HEK293 (cell line): ENCODE measurements around the gene ITPR2.
"Not testable (repeated sequence)": the region's sequence is repeated elsewhere in the genome, so short reads cannot be mapped to it uniquely, and the experiment has no call there.

Source experiments
- CTCF ChIA-PET: fragments of 350-600 bp; formaldehyde crosslinking; extraction: SDS; loops from one replicate; lab custom pipeline; 2021; ENCODE audit warnings: antibody characterized with exemption; lab: Yijun Ruan, JAX
- POLR2A ChIA-PET: fragments of 300-600 bp; formaldehyde crosslinking; extraction: SDS; loops from one replicate; lab custom pipeline; 2020; ENCODE audit warnings: antibody characterized with exemption, inconsistent platforms; lab: Yijun Ruan, JAX
- H3K27ac ChIP-seq: fragments of 200-500 bp; sonication (Bioruptor generic); 2 replicates; pipeline ENCODE4 v1.5.1; 2014; ENCODE audit warnings: low read depth, low read length, control low read depth, inconsistent platforms; ENCODE audit errors: extremely low read depth
- H3K36me3 ChIP-seq, 2 experiments: fragments of 200-500 bp in 1 of 2; sonication (Bioruptor generic) in 1 of 2; 1 replicate in 1 of 2; 2 replicates in 1 of 2; pipeline ENCODE4 v1.5.1; 2014 to 2017; ENCODE audit warnings: inconsistent platforms in 2 of 2, low read length in 2 of 2; ENCODE audit not compliant: control insufficient read depth in 2 of 2, insufficient read depth in 1 of 2
- H3K4me1 ChIP-seq: fragments of 200-500 bp; sonication (Bioruptor generic); 2 replicates; pipeline ENCODE4 v1.5.1; 2014; ENCODE audit warnings: mild to moderate bottlenecking, low read length, inconsistent platforms; ENCODE audit not compliant: control insufficient read depth, insufficient read depth
- H3K4me3 ChIP-seq: 2 replicates; pipeline ENCODE4 v1.5.1; 2011; ENCODE audit warnings: low read depth, mild to moderate bottlenecking, control low read depth, low read length, moderate library complexity
- H3K9me3 ChIP-seq: fragments of 200-500 bp; sonication (Bioruptor generic); 2 replicates; pipeline ENCODE4 v1.5.1; 2014; ENCODE audit warnings: low read depth, low read length, inconsistent platforms; ENCODE audit not compliant: control insufficient read depth, insufficient read depth
- INSM2 ChIP-seq: fragments of 450-650 bp; formaldehyde crosslinking; IDR thresholded peaks from 2 replicates; pipeline ENCODE4 v1.5.1; 2016; ENCODE audit warnings: missing biosample characterization, missing genetic modification characterization
- KLF7 ChIP-seq: fragments of 450-650 bp; formaldehyde crosslinking; IDR thresholded peaks from 2 replicates; pipeline ENCODE4 v1.5.1; 2016; ENCODE audit warnings: missing biosample characterization, missing genetic modification characterization, borderline replicate concordance
- SCRT1 ChIP-seq: fragments of 450-650 bp; formaldehyde crosslinking; IDR thresholded peaks from 2 replicates; pipeline ENCODE4 v1.5.1; 2016; ENCODE audit warnings: missing biosample characterization, missing genetic modification characterization, borderline replicate concordance
- ZEB2 ChIP-seq: fragments of 450-650 bp; formaldehyde crosslinking; IDR thresholded peaks from 2 replicates; pipeline ENCODE4 v1.5.1; 2016; ENCODE audit warnings: missing biosample characterization, missing genetic modification characterization
- ZNF10 ChIP-seq: fragments of 450-650 bp; formaldehyde crosslinking; IDR thresholded peaks from 2 replicates; pipeline ENCODE4 v1.5.1; 2017; ENCODE audit warnings: missing biosample characterization, missing genetic modification characterization
- ZNF148 ChIP-seq: fragments of 450-650 bp; formaldehyde crosslinking; IDR thresholded peaks from 2 replicates; pipeline ENCODE4 v1.5.0; 2017; ENCODE audit warnings: missing biosample characterization, missing genetic modification characterization, borderline replicate concordance
- ZNF157 ChIP-seq: fragments of 450-650 bp; formaldehyde crosslinking; IDR thresholded peaks from 2 replicates; pipeline ENCODE4 v1.5.1; 2016; ENCODE audit warnings: missing biosample characterization, missing genetic modification characterization
- ZNF501 ChIP-seq: fragments of 450-650 bp; formaldehyde crosslinking; IDR thresholded peaks from 2 replicates; pipeline ENCODE4 v1.5.1; 2016; ENCODE audit warnings: missing biosample characterization, missing genetic modification characterization
- ZNF529 ChIP-seq: fragments of 450-650 bp; formaldehyde crosslinking; IDR thresholded peaks from 2 replicates; pipeline ENCODE4 v1.5.1; 2017; ENCODE audit warnings: missing genetic modification characterization, missing biosample characterization; ENCODE audit not compliant: insufficient replicate concordance
- ZNF548 ChIP-seq: fragments of 450-650 bp; formaldehyde crosslinking; IDR thresholded peaks from 2 replicates; pipeline ENCODE4 v1.5.1; 2016; ENCODE audit warnings: missing biosample characterization, missing genetic modification characterization
- ZNF549 ChIP-seq: fragments of 450-650 bp; IDR thresholded peaks from 2 replicates; pipeline ENCODE4 v1.5.1; 2018; ENCODE audit warnings: missing biosample characterization, missing genetic modification characterization, mild to moderate bottlenecking, inconsistent platforms, moderate library complexity
- ZNF558 ChIP-seq: fragments of 450-650 bp; formaldehyde crosslinking; IDR thresholded peaks from 2 replicates; pipeline ENCODE4 v1.5.1; 2016; ENCODE audit warnings: missing biosample characterization, missing genetic modification characterization
- ZNF585B ChIP-seq: fragments of 450-650 bp; formaldehyde crosslinking; IDR thresholded peaks from 2 replicates; pipeline ENCODE4 v1.5.1; 2016; ENCODE audit warnings: missing biosample characterization, missing genetic modification characterization
- ZNF610 ChIP-seq: fragments of 450-650 bp; formaldehyde crosslinking; IDR thresholded peaks from 2 replicates; pipeline ENCODE4 v1.5.1; 2016; ENCODE audit warnings: missing biosample characterization, missing genetic modification characterization, borderline replicate concordance
- ZNF707 ChIP-seq: fragments of 450-650 bp; formaldehyde crosslinking; IDR thresholded peaks from 2 replicates; pipeline ENCODE4 v1.5.1; 2016; ENCODE audit warnings: missing biosample characterization, missing genetic modification characterization
- ZSCAN16 ChIP-seq: fragments of 450-650 bp; formaldehyde crosslinking; IDR thresholded peaks from 2 replicates; pipeline ENCODE4 v1.5.1; 2016; ENCODE audit warnings: missing biosample characterization, missing genetic modification characterization
- ZSCAN4 ChIP-seq: fragments of 450-650 bp; formaldehyde crosslinking; IDR thresholded peaks from 2 replicates; pipeline ENCODE4 v1.5.1; 2017; ENCODE audit warnings: missing biosample characterization, missing genetic modification characterization
- ZXDB ChIP-seq: fragments of 450-650 bp; formaldehyde crosslinking; IDR thresholded peaks from 2 replicates; pipeline ENCODE4 v1.5.1; 2016; ENCODE audit warnings: missing biosample characterization, missing genetic modification characterization

Gene ITPR2

GRCh38 chr12:26838888-26839416 is 6.0 kb upstream of the ITPR2 start (continued):
- no peak for TF ChIP-seq ZEB2 (tag by site-specific recombination)
- no peak for TF ChIP-seq ZNF585B (tag by site-specific recombination)
- no peak for TF ChIP-seq SCRT1 (tag by site-specific recombination)
- TF ChIP-seq ZNF501 (tag by site-specific recombination) = no peak
- TF ChIP-seq ZNF157 = no peak
- TF ChIP-seq ZNF549 (tag by site-specific recombination) = no peak
- no peak for TF ChIP-seq INSM2 (tag by site-specific recombination)
- TF ChIP-seq ZNF148 (tag by site-specific recombination) = no peak
- no peak for TF ChIP-seq ZNF548
- TF ChIP-seq ZNF529 (tag by site-specific recombination) = no peak
- no peak for TF ChIP-seq KLF7
- TF ChIP-seq ZNF610 = peak; percentile 64; the same call in 1 of the 2 replicates
- TF ChIP-seq ZSCAN4 (tag by site-specific recombination) = no peak
- TF ChIP-seq ZNF707 (tag by site-specific recombination) = no peak
- TF ChIP-seq ZNF10 = no peak
- TF ChIP-seq ZXDB (tag by site-specific recombination) = no peak

- Histone ChIP-seq H3K36me3 (no peaks in the 10 kb centered on the region), H3K27ac (no peak overlapping the region), H3K9me3 (no peaks in the 10 kb centered on the region), H3K4me1 (peaks cover 2% of the 10 kb centered on the region), H3K4me3 (no peak overlapping the region)
- POLR2A ChIA-PET = no interaction called here
- CTCF ChIA-PET = interaction anchor here (0.9 to 1.3 kb wide), 3 partner anchors 43 to 179 kb away, joined by 3 to 6 read pairs (median 3); no protein-coding TSS in a partner anchor
- TF ChIP-seq ZSCAN16 (tag by site-specific recombination) = no peak
- 0 out of 2 replicates have a peak, but pooled peaks have one; percentile 55 for TF ChIP-seq ZNF558 (tag by site-specific recombination)
Observed at GRCh38 chr12:26836201-26836600, 3.2 kb upstream of the ITPR2 start.

GRCh38 chr12:26834503-26835060 is 1.6 kb upstream of the ITPR2 start:
- ChIA-PET POLR2A (interaction anchor here (1.0 kb wide), 1 partner anchor 9 kb away, joined by 3 read pairs; no protein-coding TSS in a partner anchor), CTCF (interaction anchor here (0.6 to 2.1 kb wide), 4 partner anchors 11 to 471 kb away, joined by 4 to 9 read pairs (median 4); no protein-coding TSS in a partner anchor)
- not testable (repeated sequence) for H3K4me1 ChIP-seq, H3K27ac ChIP-seq, H3K36me3 ChIP-seq, H3K4me3 ChIP-seq, H3K9me3 ChIP-seq
